Esophagus muscularis mucosa (tissue), 4 donors: ENCODE data around the gene TMEM219. TPM values are rescaled to one million over a fixed set of nuclear protein-coding genes. Genes with fewer than 3 reads are reported as not detected.

Experiments
- DNase-seq: peaks from one replicate; pipeline ENCODE4 v3.0.0-alpha.2; 2017; ENCODE audit errors: extremely low spot score
- H3K27ac ChIP-seq, 4 donors: fragments of 200-600 bp; sonication (generic); replicated peaks in 1 of 4; 1 replicate in 3 of 4; 2 replicates in 1 of 4; pipeline ENCODE4 v1.5.1; 2016 to 2019; ENCODE audit warnings: mild to moderate bottlenecking in 1 of 4
- H3K27me3 ChIP-seq, 4 donors: fragments of 200-600 bp; sonication (generic); one replicate each; pipeline versions ENCODE4 v1.5.1 to v1.6.0; 2016 to 2019
- H3K36me3 ChIP-seq, 4 donors: fragments of 200-600 bp; sonication (generic); one replicate each; pipeline ENCODE4 v1.5.1; 2016 to 2019
- H3K4me1 ChIP-seq, 4 donors: fragments of 200-600 bp; sonication (generic); one replicate each; pipeline ENCODE4 v1.5.1; 2016 to 2019
- H3K4me3 ChIP-seq, 4 donors: fragments of 200-600 bp; sonication (generic); 1 replicate in 2 of 4; 2 replicates in 2 of 4; pipeline ENCODE4 v1.5.1; 2016 to 2019; ENCODE audit warnings: mild to moderate bottlenecking in 4 of 4, moderate library complexity in 1 of 4
- H3K9me3 ChIP-seq, 4 donors: fragments of 200-600 bp; sonication (generic); 1 replicate in 3 of 4; 2 replicates in 1 of 4; pipeline ENCODE4 v1.5.1; 2016 to 2019
- EP300 ChIP-seq: sonication (generic); formaldehyde crosslinking; IDR thresholded peaks from one replicate; pipeline ENCODE4 v1.6.1; 2017; ENCODE audit warnings: antibody characterized with exemption
- POLR2A ChIP-seq: fragments of 450-650 bp; IDR thresholded peaks from one replicate; pipeline ENCODE4 v1.6.1; 2017; ENCODE audit warnings: antibody characterized with exemption, moderate library complexity, mild to moderate bottlenecking, low read depth
- POLR2AphosphoS5 ChIP-seq, 2 donors: sonication (generic); formaldehyde crosslinking; IDR thresholded peaks; one replicate each; pipeline ENCODE4 v1.6.1; 2017; ENCODE audit warnings: antibody characterized with exemption in 2 of 2
- WGBS: methylation state at CpG from one replicate; pipeline ENCODE4 v1.1.5; 2018; 5-methylcytosine and 5-hydroxymethylcytosine counted together
- intact Hi-C: fragments of 100-400 bp; cut with DNase I; formaldehyde crosslinking; loops from one replicate; pipeline ENCODE4 v1.15.1; 2023
- total RNA-seq, 4 donors: library from RNA; depleted of rRNA; stranded (reverse); fragments of >200 nt; gene quantifications; one replicate each; pipeline versions ENCODE4 v1.1.0 to v1.2.1, GENCODE V29; 2016
- TF ChIP-seq, protein P1 (sequence below), 3 experiments: fragments of 200-600 bp in 2 of 3; fragments of 450-650 bp in 1 of 3; sonication (generic) in 2 of 3; IDR thresholded peaks; one replicate each; pipeline ENCODE4 v1.5.1; 2017 to 2019; ENCODE audit warnings: antibody characterized with exemption in 3 of 3, mild to moderate bottlenecking in 2 of 3, moderate library complexity in 1 of 3

TMEM219 gene
- total RNA-seq, 4 donors from 2014 or later = 96.8 to 114 (median 105) TPM

DNA sequence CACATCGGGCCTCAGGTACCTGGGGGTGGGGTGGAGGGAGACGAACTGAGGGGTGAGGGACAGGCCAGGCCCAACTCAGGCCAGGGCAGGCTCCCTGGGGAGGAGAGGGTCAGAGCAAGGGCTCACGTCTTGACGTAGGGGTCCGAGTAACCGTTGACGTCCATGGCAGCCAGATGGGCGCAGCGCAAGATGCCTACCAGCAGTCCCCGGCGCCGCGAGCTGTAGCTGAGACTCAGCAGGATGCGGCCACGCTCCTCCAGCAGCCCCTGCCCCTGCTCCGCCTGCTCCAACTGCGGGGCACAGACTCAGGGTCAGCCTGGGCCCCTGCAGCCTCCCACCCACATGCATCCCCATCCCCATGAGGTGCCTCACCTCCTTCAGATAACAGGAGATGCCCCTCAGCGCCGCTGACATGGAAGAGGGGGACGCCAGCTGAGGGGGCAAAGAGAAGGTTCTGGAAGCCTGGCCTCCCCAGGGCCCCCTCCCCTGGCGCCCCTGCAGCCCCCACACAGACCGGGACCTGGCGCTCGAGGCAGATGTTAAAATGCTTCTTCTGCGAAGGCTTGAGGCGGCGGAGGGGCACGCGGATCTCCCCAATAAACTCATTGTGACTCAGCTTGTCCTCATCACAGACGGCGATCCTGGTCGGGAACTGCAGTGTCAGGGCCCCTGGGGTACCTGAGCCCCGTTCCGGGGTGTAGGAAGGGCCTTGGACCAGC is 44.9 kb downstream of the TMEM219 start:
- Histone ChIP-seq H3K9me3 (no peaks in the 10 kb centered on the region), H3K27me3 (peaks cover 10 to 48% (median 30%) of the 10 kb centered on the region in 4 donors), H3K4me3 (no peak overlapping the region), H3K36me3 (peaks cover 0 to 21% (median 18%) of the 10 kb centered on the region in 4 donors), H3K27ac (no peak overlapping the region), H3K4me1 (peaks cover 19 to 33% (median 31%) of the 10 kb centered on the region in 4 donors)
- DNase-seq = no peak
- intact Hi-C loops = loop anchor here (10.0 kb wide), 1 partner anchor 142 kb away; the partner anchor contains the start of gene CDIPT
- WGBS = 83% methylated on average over 30 of the region's 34 CpGs
- TF ChIP-seq, protein P1, sequence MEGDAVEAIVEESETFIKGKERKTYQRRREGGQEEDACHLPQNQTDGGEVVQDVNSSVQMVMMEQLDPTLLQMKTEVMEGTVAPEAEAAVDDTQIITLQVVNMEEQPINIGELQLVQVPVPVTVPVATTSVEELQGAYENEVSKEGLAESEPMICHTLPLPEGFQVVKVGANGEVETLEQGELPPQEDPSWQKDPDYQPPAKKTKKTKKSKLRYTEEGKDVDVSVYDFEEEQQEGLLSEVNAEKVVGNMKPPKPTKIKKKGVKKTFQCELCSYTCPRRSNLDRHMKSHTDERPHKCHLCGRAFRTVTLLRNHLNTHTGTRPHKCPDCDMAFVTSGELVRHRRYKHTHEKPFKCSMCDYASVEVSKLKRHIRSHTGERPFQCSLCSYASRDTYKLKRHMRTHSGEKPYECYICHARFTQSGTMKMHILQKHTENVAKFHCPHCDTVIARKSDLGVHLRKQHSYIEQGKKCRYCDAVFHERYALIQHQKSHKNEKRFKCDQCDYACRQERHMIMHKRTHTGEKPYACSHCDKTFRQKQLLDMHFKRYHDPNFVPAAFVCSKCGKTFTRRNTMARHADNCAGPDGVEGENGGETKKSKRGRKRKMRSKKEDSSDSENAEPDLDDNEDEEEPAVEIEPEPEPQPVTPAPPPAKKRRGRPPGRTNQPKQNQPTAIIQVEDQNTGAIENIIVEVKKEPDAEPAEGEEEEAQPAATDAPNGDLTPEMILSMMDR (IDR thresholded peaks at IDR 0.05) = no peak
- TF ChIP-seq POLR2AphosphoS5 (IDR thresholded peaks at IDR 0.05) = no peak
- no peak for TF ChIP-seq POLR2A

DNA sequence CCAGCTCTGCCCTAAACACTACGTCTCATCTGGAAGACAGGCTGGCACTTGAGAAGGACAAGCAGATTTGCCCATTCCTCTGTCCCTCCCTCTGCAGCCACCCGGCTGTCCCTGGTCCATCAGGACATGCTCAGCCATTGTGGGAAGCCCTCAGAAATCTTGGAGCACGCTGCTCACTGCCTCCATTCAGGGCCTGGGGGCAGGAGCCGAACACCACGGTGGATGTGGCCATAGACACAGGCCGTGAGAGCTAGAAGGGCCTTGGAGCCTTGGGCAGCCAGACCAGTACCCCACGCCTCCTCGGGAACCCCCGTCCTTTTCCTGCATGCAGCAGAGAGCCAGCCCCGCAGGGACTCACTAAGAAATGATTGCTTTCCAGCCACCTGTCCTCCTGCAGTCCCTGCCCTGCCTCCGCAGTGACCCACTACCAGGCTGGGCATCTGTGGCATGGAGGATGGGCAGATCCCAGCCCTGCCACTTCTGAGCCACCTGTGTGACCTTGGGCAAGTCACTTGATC is 45.6 kb downstream of the TMEM219 start:
- Histone ChIP-seq H3K9me3 (no peaks in the 10 kb centered on the region), H3K4me1 (peaks cover 19 to 33% (median 31%) of the 10 kb centered on the region in 4 donors), H3K27ac (no peak overlapping the region), H3K4me3 (no peak overlapping the region), H3K36me3 (peaks cover 0 to 20% (median 11%) of the 10 kb centered on the region in 4 donors), H3K27me3 (peaks cover 12 to 55% (median 35%) of the 10 kb centered on the region in 4 donors)
- DNase-seq = no peak
- TF ChIP-seq POLR2AphosphoS5 (IDR thresholded peaks at IDR 0.05) (no peak), EP300 (no peak)
- TF ChIP-seq, protein P1 (IDR thresholded peaks at IDR 0.05) = no peak
- WGBS = 88% methylated on average over 7 of the region's 11 CpGs
- intact Hi-C loops = loop anchor here (10.0 kb wide), 1 partner anchor 143 kb away; the partner anchor contains the start of gene CDIPT

DNA sequence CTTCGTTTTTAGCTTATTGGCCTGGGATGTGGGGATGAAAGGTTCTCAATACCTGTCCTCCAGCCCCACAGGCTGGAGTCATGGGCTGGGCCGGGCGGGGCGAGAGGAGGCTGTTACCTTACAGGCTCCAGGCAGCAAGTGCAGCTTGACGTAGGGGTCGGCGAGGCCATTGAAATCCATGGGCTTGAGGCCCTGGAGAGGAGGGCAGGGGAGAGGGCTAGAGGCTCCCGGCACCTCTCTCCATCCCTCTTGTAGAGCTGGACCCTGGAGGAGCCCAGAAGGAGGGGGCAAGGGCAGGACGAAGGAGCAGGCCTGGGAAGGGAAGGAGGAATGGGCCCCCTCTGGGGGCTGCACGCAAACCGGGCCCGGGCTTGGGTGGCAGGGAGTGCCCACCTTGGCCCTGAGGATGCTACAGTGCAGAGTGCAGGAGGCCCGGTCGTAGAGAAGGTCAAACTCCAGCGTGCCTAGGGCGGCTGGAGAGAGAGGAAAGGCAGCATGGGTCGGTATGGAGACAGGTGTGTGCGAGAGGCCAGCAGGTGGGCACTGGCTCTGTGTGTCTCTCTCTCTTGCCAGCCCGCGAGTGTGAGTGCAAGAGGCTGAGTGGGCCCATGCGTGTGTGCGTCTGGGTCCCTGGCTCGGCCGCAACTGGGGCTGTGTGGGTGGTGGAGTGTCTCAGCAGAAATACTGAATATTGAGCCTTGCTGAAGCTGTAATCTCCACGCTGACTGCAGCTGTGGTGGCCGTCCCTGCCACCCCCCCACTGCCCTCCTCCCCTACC is 47.4 kb downstream of the TMEM219 start:
- Histone ChIP-seq H3K4me3 (no peak overlapping the region), H3K36me3 (peaks cover 0 to 5% (median 0%) of the 10 kb centered on the region in 4 donors), H3K4me1 (peaks cover 19 to 33% (median 31%) of the 10 kb centered on the region in 4 donors), H3K9me3 (no peaks in the 10 kb centered on the region), H3K27me3 (peaks cover 12 to 60% (median 35%) of the 10 kb centered on the region in 4 donors), H3K27ac (no peak overlapping the region)
- WGBS = 55% methylated on average over 12 of the region's 26 CpGs
- TF ChIP-seq EP300 = no peak
- TF ChIP-seq, protein P1 (IDR thresholded peaks at IDR 0.05) = no peak
- no peak for TF ChIP-seq POLR2AphosphoS5 (IDR thresholded peaks at IDR 0.05)
- no peak for TF ChIP-seq POLR2A
- intact Hi-C loops = loop anchor here (10.0 kb wide), 1 partner anchor 144 kb away; the partner anchor contains the start of gene CDIPT
- DNase-seq = no peak

DNA sequence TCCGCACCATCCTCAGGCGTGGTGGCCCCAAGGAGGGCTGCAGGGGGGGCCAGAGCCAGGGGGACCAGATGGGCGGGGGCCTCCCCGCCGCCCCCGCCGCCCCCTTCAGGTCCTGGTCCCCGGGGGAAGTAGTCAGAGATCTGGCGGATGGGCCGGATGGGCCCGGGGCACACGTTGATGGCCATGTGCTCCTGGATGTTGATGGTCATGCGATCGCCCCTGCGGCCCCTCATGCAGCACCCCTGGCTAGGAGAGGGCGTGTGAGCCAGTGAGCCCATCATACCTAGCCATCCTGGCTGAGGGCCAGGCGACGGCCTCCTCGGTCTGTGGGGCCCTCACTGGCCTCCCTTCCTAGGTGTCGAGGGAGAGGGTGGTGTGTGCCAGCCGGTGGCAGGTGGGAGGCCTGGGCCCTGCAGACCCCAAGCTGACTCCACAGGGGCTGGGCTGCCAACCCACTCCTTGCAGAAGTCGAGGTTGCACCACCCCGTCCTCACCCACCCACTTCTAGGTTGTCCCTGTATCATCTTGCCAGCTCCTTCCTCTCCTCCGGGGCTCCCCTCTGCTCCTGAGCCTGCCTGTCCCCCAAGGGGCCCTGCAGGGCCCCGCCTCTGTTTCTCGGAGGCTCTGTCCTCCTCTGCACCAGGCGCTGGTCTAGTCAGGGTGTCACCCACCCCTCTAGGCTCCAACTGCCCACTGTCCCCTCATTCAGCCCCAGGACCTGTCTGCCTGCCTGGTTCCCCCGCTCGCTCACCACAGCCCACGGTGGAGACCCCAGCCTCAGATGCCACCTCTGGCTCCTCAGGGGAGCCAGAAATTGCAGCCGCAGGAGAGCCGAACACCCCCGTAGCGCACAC is 48.3 kb downstream of the TMEM219 start:
- Histone ChIP-seq H3K27me3 (peaks cover 12 to 60% (median 35%) of the 10 kb centered on the region in 4 donors), H3K9me3 (no peaks in the 10 kb centered on the region), H3K4me1 (peaks cover 19 to 27% (median 27%) of the 10 kb centered on the region in 4 donors), H3K36me3 (no peaks in the 10 kb centered on the region), H3K4me3 (peak overlapping the region; percentile 44 to 57 (median 46)), H3K27ac (no peak overlapping the region)
- WGBS = 12% methylated on average over 20 of the region's 34 CpGs
- no peak for TF ChIP-seq EP300
- TF ChIP-seq POLR2A = no peak
- TF ChIP-seq POLR2AphosphoS5 (IDR thresholded peaks at IDR 0.05) = no peak
- TF ChIP-seq, protein P1 (IDR thresholded peaks at IDR 0.05) = no peak
- no peak for DNase-seq
- intact Hi-C loops = loop anchor here (10.0 kb wide), 1 partner anchor 145 kb away; the partner anchor contains the start of gene CDIPT
